Sciatic nerve (tissue), 2 donors: ENCODE data around the gene OCA2. TPM values are rescaled to one million over a fixed set of nuclear protein-coding genes. Genes with fewer than 3 reads are reported as not detected.
"Not testable (repeated sequence)": the region's sequence is repeated elsewhere in the genome, so short reads cannot be mapped to it uniquely, and the experiment has no call there.

Source experiments
- ATAC-seq: fragments of 200-7000 bp; cut with Tn5 transposase; one replicate; pipeline ENCODE4 v1.9.1; 2020; ENCODE audit warnings: mild to moderate bottlenecking, moderate library complexity
- DNase-seq: peaks from one replicate; pipeline ENCODE4 v3.0.0-alpha.2; 2020; ENCODE audit warnings: low spot score
- intact Hi-C: fragments of 100-400 bp; cut with DNase I; formaldehyde crosslinking; loops from one replicate; pipeline ENCODE4 v1.14.2; 2022
- total RNA-seq: library from RNA; stranded (reverse); fragmentation: NEBNext Ultra II Directional; extraction: Animal tissue kit (Norgen Biotek cat#: 25700); gene quantifications from one replicate; pipeline ENCODE4 v1.2.1, GENCODE V29; 2021
- donor health status: DM: no; HTN: no; CAD: no.
- donor health status: DM: no; HTN: no; CAD: no.

The OCA2 gene
- total RNA-seq, 1 donor from 2014 or later, result 0.98 TPM

DNA sequence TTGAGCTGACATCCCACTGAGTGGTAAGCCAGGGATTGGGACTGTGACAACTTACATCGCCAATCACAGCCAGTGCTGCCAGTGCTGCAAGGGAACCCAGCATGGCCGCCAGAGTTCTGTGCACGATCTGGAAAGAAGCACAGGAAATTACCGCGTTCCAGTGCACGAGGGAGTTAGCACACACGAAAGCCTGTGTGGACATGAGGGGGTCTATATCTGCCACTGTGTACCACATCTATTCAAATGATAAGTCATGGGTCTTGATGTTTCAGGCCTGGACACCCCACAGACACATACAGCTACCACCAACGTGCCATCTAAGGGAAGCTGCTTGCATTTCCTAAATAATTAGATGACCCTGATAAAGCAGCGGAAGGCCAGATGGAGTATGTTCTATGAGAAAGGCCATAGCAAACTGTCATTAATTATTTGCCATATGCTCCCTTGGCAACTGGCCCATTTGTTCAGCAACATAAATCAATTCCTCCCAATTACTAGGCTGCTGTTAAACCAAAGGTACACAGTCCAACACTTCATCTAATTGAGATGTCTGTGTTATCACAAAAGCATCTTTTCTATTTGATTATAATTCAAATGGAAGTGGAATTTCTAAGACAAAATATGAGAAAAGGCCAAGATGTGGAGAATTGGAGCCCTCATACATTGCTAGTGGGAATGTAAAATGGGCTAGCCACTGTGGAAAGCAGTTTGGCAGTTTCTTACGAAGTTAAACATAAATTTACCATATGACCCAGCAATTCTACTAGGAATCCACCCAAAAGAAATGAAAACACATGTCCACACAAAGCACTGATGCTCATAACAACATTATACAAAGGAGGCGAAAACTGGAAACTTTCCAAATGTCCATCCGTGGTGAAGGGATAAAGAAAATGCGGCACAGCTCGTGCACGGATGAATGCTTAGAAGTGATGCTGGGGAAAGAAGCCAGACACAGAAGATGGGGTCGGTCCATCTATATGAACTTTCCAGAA is 108.3 kb downstream of the OCA2 start:
- ATAC-seq, result no peak
- DNase-seq, result no peak
- intact Hi-C loops, result no loop called here

DNA sequence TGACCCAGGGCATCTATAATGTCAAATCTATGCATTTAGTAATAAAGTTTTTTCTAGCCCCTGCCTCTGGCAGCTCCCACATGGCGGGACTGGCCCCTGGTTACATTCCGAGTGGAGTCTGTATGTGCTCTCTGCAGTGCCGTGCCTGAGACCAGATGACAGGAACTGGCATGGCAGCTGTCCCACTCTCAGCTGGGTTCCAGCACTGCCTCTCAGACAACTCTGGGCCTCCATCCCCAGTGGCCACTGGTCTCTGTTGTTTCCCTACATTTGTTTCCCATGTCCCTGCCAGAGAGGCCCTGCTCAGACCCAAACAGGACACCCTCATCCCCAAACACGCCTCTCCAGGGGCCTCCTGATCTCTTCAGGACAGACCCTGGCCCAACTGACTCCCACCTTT is 109.3 kb downstream of the OCA2 start:
- ATAC-seq, result no peak
- no peak for DNase-seq

DNA sequence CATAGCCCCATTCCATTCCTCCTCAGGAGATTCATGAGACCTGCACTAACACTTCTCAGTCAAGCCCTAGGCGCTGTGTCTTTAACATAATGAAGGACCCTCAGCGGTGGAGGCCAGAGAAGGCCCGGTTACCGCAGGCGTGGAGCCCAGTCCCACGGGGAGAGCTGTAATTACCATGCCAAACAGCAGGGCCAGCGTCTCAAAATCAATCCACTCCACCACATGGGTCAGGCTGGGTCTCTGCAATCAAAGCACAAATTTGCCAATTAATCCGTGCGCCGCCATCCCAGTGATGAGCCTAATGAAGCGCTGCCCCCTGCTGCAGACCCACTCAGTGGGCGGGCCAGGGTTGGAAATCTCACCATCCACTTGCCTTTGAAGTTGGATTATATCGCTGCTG is 109.7 kb downstream of the OCA2 start:
- ATAC-seq (no peak), DNase-seq (no peak)
- intact Hi-C loops, result no loop called here

More for the DNA sequence above, 109.3 kb downstream of the OCA2 start:
- intact Hi-C loops, result no loop called here

DNA sequence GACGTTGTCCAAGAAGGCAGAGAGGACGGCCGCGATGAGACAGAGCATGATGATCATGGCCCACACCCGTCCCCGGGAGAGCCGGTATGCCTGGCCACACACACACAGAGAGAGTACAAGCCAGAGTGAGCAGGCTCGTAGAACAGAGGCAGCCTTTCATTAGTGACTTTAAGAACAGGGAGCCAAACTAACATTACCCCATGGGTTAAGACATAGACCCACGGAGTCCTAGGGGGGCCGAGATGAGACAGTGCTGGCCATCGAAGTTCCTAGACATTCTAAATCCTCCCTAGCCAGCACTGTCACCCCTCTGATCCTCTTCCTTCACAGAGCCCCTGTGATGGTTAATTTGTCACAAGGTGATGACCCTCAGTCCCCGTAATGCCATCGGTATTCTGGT is 114.0 kb downstream of the OCA2 start:
- intact Hi-C loops, result no loop called here
- DNase-seq (no peak), ATAC-seq (no peak)

DNA sequence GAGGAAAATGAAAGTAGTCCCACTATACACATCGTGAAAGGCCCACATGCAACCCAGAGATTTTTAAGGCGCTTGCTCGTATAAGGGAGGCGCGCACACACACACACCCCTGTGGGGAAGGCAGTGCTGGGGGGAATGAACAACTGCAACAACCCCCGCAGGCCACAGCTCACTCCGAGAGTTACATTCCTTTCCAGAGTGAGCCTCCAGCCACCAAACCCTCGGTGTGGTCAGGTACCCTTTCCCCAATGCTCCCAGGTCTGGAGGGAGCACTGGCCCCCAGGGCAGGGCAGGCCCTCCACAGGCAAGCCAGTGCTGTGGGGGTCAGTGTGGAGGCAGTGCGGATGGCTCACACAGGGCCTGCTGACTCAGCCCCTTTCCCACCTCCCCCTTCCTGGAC is 115.6 kb downstream of the OCA2 start:
- ATAC-seq (no peak), DNase-seq (no peak)
- intact Hi-C loops, result no loop called here

DNA sequence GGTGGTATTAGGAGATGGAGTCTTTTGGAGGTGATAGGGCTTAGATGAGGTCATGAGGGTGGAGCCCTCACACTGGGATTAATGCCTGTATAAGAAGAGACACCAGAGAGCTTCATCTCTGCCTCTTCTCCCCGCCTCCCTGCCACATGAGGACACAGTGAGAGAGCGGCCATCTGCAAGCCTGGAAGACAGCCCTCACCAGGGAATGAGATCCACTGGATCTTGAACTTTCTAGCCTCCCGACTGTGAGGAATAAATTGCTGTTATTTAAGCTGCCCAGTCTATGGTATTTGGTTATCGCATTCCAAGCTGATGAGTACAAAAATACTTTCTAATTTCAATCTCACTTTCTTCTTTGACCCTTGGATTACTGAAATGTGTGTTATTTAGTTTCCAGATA is 121.4 kb downstream of the OCA2 start:
- DNase-seq (no peak), ATAC-seq (no peak)
- intact Hi-C loops, result no loop called here

DNA sequence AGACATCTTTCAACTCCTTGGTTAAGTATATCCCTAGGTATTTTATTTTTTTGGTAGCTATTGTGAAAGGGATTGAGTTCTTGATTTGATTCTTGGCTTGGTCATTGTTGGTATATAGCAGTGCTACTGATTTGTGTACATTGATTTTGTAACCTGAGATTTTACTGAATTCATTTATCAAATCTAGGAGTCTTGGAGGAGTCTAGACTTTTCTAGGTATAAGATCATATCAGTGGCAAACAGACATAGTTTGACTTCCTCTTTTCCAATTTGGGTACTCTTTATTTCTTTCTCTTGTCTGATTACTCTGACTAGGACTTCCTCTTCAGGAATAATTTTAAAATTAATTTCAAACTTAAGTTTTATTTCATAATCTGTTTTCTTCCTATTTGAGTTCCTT is 125.2 kb downstream of the OCA2 start:
- DNase-seq, result no peak
- no peak for ATAC-seq
- intact Hi-C loops, result no loop called here

DNA sequence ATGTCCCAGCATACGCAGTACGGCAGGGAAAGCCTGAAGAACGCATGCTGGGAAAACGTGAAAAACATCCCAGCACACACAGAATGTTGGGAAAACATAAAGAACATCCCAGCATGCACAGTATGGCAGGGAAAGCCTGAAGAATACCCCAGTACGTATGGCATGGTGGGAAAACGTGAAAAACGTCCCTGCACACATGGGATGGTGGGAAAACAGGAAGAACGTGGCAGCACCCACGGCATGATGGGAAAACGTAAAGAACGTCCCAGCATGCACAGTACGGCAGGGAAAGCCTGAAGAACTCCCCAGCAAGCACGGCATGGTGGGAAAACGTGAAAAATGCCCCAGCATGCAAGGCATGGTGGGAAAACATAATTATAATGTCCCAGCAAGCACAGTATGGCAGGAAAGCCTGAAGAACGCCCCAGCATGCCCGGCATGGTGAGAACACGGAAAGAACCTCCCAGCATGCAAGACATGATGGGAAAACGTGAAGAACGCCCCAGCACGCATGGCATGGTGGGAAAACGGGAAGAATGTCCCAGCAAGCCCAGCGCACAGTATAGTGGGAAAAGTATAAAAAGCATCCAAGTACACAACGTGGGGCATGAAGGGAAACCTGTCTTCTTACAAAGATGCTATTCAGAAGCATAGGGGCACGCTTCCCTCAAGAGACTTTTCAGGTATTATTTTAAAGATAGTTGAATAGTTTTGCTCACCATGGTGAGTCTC is 128.3 kb downstream of the OCA2 start:
- intact Hi-C loops, result no loop called here
- ATAC-seq, result no peak
- DNase-seq, result no peak

DNA sequence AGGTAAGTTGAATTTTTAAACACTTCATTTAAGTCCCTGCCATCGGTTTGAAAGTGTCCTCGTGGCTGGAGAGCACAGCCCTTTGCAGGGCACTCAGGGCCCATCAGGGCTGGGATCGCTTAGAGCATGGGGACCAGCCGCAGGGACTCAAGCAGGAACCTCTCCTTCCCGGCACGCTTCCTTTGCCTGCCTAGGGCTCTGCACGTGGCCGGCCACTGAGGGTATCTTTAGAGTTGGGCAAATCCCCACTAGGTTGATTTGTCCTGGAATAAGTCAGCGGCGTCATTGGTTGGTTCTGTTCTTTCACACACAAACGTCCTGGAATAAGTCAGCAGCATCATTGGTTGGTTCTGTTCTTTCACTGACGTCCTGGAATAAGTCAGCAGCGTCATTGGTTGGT is 131.6 kb downstream of the OCA2 start:
- DNase-seq, result no peak
- ATAC-seq, result no peak
- intact Hi-C loops, result no loop called here

DNA sequence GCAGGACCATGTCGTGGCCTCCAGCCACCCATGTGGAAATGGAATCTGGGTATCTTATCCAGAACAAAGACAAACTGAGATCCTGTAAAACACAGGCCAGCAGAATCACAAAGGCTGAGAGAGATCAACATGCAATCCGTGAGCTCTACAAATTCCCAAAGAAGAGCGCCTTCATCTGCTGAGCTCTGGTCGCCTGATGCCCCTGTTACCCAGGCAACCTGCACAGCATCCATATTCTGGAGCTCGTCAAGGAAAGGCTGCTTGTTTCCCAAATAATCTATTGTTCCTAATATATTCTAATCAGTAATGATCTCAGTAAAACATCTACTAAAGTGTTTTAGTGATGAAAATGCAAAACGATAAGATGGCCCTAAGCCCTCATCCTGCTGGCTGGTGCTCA is 133.6 kb downstream of the OCA2 start:
- DNase-seq (no peak), ATAC-seq (no peak)
- intact Hi-C loops, result no loop called here

DNA sequence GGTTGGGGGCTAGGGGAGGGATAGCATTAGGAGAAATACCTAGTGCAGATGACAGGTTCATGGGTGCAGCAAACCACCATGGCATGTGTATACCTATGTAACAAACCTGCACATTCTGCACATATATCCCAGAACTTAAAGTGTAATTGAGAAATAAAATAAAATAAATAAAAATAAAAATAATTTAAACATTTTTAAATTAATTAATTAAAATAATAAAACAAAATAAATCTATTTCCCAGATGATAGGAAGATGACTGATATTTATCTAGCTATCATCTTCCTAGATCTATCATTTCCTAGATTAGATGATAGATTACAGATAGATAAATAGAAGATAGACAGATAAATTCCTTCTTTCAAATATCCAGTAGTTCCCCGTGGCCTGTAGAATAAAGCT is 137.3 kb downstream of the OCA2 start:
- ATAC-seq, result no peak
- DNase-seq, result no peak
- intact Hi-C loops, result no loop called here

DNA sequence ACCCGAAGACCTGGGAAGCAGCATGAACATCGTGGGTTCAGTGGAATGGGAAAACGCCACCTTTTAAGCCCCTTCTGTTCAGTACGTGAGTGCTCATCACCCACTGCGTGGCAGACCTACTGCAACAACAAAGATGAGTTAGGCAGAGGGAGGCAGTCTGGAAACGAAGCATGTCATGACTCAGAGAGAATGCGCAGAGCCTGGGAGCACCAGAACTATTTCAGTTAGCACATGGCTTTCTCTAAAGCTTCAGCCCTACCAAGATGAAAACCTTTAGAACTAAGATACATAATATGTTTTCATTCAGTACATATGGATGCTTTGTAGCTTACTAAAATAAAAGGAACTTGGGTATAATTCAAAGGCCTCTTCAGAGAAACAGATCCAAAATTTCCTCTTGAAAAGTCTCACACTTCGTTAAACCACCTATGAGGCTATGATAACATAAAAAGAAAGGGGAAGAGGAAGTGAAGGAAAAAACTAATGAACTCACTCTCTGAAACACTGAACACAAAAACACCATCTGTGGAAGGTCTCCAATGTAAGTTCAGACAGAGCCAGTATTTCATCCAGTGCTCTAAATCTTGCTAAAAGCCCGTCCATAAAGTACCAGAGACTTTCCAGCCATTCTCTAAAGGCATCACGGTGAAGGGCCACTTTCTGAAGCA is 140.1 kb downstream of the OCA2 start:
- ATAC-seq (no peak), DNase-seq (no peak)
- intact Hi-C loops, result no loop called here

DNA sequence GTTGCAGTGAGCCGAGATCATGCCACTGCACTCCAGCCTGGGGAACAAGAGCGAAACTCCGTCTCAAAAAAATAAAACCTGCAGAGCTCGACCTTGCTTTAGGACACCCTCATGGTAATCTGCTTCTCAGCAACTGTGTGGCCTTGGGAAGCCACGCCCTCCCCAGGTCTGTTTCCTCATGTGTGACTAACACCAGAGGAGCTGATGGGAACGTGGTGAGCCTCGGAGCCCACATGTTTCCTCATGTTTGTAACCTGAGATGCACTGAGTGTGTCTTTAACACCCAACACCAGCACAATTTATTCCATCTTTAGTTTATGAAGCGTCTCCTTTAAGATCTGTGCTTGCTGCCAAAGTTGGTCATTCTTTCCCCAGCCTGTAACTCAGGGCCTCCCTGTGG is 142.8 kb downstream of the OCA2 start:
- ATAC-seq, result no peak
- no peak for DNase-seq
- intact Hi-C loops, result no loop called here

DNA sequence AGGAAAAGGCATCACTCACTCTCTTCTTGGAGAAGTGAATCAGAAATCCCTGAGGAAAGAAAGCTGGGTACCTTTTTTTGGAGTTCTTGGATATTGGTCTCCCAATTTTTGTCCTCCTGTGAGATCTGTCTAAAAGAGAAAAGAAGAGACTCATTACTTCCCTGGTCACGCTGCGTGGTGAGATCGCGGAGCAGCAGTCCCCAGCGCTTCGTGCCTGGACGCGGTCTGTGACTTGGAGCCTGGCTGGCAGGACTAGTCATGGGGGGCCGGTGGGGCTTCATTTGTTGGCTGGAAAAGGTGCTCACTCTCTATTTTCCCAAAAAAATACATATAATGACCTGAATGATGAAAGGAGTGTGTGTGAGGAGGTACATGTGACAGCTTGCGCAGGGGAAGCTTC is 144.0 kb downstream of the OCA2 start:
- no peak for ATAC-seq
- intact Hi-C loops, result no loop called here
- DNase-seq, result no peak

DNA sequence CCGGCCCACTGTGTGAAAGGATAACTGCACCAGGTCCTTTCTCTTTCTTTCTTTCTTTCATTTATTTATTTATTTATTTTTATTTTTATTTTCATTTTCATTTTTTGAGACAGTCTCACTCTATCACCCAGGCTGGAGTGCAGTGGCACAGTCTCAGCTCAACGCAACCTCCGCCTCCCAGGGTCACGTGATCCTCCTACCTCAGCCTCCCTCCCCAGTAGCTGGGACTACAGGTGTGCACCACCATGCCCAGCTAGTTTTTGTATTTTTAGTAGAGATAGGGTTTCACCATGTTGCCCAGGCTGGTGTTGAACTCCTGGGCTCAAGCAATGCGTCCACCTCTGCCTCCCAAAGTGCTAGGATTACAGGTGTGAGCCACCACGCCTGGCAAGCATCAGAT is 146.5 kb downstream of the OCA2 start:
- DNase-seq, ATAC-seq, intact Hi-C loops: not testable (repeated sequence)

DNA sequence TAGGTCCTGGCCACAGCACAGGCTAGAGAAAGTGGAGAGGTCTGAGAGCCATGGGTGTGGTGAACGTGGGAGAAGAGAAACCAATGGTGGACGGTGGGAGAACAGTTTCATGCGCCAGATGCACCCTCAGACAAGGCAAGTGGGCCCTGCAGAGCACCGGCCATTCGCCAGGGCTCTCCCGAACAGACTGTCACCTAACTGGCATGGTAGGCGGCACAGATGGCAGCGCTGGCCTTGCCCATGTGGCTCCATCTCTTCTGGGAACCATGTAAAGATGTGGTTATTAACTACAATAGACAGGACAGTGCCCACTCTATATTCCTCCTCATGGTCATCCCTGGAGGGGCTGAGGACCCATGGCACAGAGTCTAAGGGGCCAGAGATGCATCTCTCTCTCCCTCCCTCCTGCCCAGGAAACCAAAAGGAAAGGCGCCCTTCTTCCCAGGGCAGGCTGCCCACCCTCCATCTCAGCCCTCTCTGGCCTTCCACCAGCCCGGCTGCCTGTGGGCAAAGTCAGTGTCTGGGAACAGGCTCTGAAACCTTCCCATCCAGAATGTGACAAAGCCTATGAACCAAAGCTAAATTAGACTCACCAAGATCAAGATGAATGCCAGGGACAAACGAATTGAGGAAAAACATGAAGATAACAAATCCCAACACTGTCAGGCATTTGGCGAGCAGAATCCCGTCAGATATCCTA is 147.8 kb downstream of the OCA2 start:
- ATAC-seq (no peak), DNase-seq (no peak)
- intact Hi-C loops, result no loop called here

DNA sequence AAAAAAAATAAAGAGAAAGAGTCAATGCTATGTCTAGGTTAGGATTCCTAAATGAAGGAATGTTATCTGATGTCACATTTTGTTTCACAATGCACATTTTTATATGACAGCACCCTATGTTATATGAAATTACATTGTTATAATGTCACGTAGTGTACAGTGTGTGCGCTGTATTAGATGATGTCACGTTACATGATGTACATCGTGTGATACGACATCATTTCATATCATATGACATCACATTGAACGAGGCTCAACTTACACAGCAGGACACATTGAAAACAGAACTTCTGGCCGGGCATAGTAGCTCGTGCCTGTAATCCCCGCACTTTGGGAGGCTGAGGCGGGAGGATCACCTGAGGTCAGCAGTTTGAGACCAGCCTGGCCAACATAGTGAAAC is 150.0 kb downstream of the OCA2 start:
- DNase-seq, result no peak
- no peak for ATAC-seq
- intact Hi-C loops, result no loop called here

DNA sequence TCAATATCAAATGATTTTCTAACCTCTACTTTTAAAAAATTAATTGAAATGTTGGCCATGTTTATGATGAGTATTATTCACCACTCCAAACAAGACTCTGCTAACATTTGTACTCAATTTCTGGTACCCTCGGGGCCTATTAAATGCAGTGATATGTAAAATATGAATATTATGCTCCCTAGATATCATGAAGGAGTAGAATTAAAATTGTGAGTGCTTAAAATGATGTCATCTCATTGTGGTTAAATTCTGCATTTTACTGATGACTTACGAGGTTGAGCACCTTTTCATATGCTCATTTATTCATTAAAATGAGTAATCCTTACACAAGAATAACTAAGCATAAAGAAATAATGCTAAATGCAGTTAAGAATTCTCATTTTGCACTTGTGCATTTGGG is 159.9 kb downstream of the OCA2 start:
- intact Hi-C loops, result no loop called here

DNA sequence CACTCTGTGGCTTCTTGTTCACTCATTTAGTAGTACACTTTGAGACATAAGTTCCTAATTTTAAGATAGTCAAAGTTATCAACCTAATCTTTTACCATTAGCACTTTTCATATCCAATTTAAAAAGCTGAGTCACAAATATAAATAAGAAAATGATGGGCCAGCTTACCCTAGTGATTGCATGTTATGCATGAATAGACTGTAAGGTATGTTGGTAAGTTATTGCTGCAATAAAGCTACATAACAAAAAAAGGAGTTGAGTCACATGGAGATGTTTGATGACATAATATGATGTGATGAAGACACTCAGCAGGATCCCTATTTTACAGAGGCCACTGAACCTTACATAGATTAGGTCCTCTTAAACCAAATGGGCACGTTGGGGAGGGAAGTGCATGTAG is 161.3 kb downstream of the OCA2 start:
- intact Hi-C loops, result no loop called here
- no peak for ATAC-seq
- no peak for DNase-seq

More for the DNA sequence above, 159.9 kb downstream of the OCA2 start:
- DNase-seq (no peak), ATAC-seq (no peak)
